Astrocyte (in vitro differentiated cells and primary cell): ENCODE results near the gene MX2.

Source experiments
- CTCF ChIP-seq: IDR thresholded peaks from 2 replicates; pipeline ENCODE4 v1.5.1; 2011; ENCODE audit warnings: low read depth, mild to moderate bottlenecking, inconsistent platforms, low read length, moderate library complexity; ENCODE audit not compliant: insufficient read depth
- EZH2 ChIP-seq: IDR thresholded peaks from 2 replicates; pipeline ENCODE4 v1.6.1; 2012; ENCODE audit warnings: mild to moderate bottlenecking, low read length, inconsistent platforms; ENCODE audit not compliant: insufficient read depth

DNA sequence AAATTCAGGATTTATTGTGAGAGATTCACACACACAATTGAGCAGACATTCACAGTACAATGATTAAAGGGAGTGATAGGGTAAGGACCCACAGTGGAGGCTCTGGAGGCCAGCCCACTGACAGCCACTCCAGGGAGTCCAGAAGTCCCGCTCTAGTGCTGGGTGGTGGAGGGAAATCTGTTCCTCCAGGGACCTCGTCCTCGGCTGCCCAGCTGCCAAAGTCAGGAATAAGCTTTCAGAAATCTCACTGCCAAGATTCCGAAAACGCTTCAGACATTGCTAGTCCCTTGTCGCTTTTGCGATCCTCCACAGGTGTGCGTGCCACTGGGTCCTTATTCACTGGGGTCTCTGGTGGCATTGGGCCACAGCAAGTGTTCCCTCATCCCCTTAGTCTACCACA is 66.5 kb downstream of the MX2 start:
- TF ChIP-seq CTCF: no peak
- no peak for TF ChIP-seq EZH2
